ENCODE measurements around the gene HTD2.
"Not testable (repeated sequence)": the region's sequence is repeated elsewhere in the genome, so short reads cannot be mapped to it uniquely, and the experiment has no call there.

HTD2 gene

DNA sequence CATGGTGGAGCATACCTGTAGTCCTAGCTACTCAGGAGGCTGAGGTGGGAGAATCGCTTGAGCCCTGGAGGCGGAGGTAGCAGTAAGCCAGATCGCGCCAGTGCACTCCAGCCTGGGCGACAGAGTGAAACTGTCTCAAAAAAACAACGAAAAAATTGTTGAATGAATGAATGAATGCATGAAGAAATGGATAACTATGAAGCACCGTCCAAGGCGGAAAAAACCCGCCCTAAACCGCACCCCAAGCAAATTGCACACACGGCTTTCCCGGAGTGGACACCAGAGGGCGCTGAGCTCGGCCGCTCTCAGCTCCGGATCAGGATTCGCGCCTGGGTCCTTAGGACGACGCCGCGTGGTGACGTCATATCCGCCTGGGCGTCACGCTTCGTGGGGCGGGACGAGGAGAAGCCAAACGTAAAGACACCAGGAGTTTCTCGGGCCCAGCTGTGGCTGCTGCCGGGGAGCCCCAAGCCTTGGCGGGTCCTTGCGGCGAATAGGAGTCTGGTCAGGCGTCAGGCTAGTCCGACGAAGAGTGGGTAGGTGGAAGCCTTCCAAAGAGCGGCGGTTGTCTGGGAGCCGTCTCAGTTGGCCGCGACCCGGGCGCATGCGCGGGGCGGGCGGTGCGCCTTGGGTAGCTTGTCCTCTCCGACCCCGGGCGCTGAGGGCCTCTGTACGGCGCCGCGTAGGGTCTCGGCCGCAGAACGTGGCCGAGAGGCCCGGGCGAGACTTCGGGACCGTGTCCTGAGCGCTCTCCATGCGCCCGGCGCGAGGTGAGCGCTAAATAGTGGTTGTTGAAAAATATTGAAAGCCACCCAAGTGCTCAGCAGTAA lies at the start of gene HTD2, which contains the start of gene RPP14:
Gene HTD2 (plus strand): TSS at position 639 of the 830 bp plus-strand sequence. CDS start 11,094 bp downstream, outside the sequence.
Gene RPP14 (plus strand): TSS at position 364 of the 830 bp plus-strand sequence. CDS start 4,085 bp downstream, outside the sequence.
- TF ChIP-seq, protein P1, sequence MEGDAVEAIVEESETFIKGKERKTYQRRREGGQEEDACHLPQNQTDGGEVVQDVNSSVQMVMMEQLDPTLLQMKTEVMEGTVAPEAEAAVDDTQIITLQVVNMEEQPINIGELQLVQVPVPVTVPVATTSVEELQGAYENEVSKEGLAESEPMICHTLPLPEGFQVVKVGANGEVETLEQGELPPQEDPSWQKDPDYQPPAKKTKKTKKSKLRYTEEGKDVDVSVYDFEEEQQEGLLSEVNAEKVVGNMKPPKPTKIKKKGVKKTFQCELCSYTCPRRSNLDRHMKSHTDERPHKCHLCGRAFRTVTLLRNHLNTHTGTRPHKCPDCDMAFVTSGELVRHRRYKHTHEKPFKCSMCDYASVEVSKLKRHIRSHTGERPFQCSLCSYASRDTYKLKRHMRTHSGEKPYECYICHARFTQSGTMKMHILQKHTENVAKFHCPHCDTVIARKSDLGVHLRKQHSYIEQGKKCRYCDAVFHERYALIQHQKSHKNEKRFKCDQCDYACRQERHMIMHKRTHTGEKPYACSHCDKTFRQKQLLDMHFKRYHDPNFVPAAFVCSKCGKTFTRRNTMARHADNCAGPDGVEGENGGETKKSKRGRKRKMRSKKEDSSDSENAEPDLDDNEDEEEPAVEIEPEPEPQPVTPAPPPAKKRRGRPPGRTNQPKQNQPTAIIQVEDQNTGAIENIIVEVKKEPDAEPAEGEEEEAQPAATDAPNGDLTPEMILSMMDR (conservative IDR thresholded peaks at IDR 0.05; ENCODE audit: control insufficient read depth, insufficient read depth, low read depth, low read length), result peak; percentile 94
- H3K4me3 ChIP-seq (ENCODE audit: control insufficient read depth, low read depth, low read length), result peak within 1 kb of the TSS; percentile 97
- DNase-seq (ENCODE audit: low read depth), result peak; percentile 98

DNA sequence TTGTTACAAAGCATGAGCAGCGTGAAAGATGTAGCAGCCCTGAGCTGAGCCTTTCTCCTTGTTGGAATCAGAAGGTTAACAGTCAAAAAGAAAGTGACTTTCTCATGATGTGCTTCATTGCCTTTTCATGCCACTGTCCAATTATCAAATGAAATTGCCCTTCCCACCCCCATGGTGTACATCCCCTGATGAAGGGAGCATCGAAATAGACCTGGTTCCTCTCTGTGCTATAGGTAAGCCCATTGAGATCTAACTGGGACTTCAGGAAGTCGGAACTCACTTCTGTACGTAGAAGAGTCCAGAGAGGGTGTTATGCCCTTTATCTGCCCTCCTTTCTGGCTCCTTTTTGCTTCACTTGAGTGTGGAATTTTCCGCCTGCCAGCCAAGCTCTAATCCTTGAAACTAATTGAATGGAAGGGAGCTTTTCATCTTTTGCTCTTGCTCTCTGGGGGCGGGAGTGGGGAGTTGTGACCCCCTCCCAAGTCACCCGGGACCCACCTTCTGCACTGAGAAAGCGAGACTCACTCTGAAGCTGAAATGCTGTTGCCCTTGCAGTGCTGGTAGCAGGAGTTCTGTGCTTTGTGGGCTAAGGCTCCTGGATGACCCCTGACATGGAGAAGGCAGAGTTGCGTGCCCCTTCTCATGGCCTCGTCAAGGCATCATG lies 47.8 kb upstream of the HTD2 start:
- no peak for DNase-seq (ENCODE audit: low read depth)
- TF ChIP-seq, protein P1 (conservative IDR thresholded peaks at IDR 0.05; ENCODE audit: control insufficient read depth, insufficient read depth, low read depth, low read length), result no peak
- no peak overlapping the region for H3K4me3 ChIP-seq (ENCODE audit: control insufficient read depth, low read depth, low read length)

DNA sequence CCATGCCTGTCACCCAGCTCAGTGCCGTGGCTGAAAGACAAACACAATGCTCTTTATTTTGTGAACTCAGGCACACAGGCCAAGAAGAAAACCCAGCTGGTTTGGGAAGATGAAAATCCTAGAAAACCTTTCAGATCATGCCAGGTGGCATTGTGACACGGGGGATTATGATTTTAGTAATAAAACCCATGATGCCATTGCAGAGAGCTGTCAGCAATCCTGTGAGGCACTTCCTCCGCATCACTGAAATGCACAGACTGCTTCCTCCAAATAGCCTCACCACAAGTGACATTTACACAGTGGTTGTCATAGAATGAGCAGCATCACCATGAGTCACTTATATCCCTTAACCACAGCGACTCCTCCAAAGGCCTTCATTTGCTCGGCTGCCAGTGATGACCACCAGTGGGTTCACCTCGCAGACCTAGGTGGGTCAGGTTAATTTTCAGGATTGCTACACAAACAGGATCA lies 46.0 kb upstream of the HTD2 start:
- no peak overlapping the region for H3K4me3 ChIP-seq (ENCODE audit: control insufficient read depth, low read depth, low read length)
- TF ChIP-seq, protein P1 (conservative IDR thresholded peaks at IDR 0.05; ENCODE audit: control insufficient read depth, insufficient read depth, low read depth, low read length), result no peak
- peak; percentile 81 for DNase-seq (ENCODE audit: low read depth)

DNA sequence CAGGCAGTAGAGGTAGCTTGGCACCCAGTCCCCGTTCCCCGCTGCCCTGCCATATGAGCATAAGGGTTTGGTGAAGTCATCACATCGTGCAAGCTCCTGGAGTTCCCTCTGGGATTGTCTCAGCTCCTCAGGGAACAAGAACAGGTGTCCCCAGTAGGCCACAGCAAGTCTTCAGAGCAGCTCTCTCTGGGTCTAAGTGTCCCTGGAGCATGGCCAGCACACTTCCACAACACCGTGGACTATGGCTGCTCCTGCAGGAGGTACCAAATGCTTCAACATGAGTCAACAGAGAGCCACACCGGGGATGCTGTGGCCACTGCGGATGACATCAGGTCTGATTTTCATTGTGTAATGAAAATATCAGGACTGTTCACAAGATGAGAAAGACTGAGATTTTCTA lies 45.6 kb upstream of the HTD2 start:
- TF ChIP-seq, protein P1 (conservative IDR thresholded peaks at IDR 0.05; ENCODE audit: control insufficient read depth, insufficient read depth, low read depth, low read length), result no peak
- peak; percentile 45 for DNase-seq (ENCODE audit: low read depth)
- no peak overlapping the region for H3K4me3 ChIP-seq (ENCODE audit: control insufficient read depth, low read depth, low read length)

DNA sequence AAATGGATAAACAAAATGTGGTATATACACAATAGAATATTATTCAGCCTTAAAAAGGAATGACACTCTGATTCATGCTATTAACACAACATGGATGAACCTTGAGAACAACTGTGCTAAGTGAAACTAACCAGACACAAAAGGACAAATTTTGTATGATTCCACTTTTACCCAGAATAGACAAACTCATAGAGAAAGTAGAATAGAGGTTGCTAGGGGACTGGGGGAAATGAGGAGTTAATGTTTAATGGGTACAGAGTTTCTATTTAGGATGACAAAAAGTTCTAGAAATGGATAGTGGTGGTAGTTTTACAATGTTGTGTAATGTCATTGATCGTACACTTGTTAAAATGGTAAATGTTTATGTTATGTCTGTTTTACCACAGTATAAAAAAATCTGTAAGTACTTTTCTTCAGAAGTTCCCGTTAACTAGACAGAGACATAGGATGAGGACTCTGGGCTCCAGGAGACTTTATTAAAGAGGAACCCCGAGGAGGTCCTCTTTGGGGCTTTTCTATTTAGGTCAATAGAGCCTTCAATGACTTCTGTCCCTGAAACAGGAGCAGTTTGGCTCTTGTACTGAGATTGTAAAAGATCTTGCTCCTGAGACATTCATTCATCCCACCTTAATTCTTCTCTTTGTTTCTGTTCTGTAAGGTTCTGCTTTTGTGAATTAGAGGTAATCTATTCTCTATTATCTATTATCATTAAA lies 44.2 kb upstream of the HTD2 start:
- TF ChIP-seq, protein P1 (conservative IDR thresholded peaks at IDR 0.05; ENCODE audit: control insufficient read depth, insufficient read depth, low read depth, low read length), result no peak
- no peak for DNase-seq (ENCODE audit: low read depth)
- H3K4me3 ChIP-seq (ENCODE audit: control insufficient read depth, low read depth, low read length), result no peak overlapping the region

DNA sequence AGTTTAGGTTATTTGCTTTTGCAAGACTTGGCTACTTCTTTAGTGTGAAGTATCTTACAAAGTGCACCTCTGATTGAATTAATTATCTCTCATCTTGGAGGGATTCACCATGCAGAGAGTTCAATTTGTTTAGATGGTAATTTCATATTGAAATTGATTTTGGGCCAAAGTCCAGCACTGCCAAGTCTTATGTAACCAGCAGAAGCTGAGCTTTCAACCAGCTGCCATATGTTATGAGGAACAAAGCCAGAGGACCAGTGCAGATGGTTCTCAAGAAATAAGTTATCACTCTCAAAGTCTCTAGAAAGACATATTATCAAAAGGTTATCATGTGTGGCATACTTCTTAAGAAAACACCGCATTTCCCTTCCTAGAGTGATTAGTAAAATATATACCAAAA lies 39.7 kb upstream of the HTD2 start:
- H3K4me3 ChIP-seq (ENCODE audit: control insufficient read depth, low read depth, low read length), result no peak overlapping the region
- peak; percentile 18 for DNase-seq (ENCODE audit: low read depth)

DNA sequence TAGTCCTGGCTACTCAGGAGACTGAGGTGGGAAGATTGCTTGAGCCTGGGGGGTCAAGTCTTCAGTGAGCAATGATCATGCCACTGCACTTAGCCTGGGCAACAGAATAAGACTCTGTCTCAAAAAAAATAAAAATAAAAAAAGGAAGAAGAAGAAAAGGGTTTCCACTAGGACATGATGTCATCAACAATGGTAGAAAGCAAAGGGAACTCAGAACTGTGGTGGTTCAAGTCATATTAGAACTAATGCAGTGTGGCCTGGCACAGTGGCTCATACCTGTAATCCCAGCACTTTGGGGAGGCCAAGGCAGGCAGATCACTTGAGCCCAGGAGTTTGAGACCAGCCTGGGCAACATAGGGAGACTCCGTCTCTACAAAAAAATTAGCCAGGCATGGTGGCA lies 38.8 kb upstream of the HTD2 start:
- not testable (repeated sequence) for DNase-seq (ENCODE audit: low read depth); H3K4me3 ChIP-seq (ENCODE audit: control insufficient read depth, low read depth, low read length)

More for the DNA sequence above, 39.7 kb upstream of the HTD2 start:
- TF ChIP-seq, protein P1 (conservative IDR thresholded peaks at IDR 0.05; ENCODE audit: control insufficient read depth, insufficient read depth, low read depth, low read length), result no peak

Measured in fibroblast of mammary gland (primary cell).